HG03520 (cell line): ENCODE measurements around the gene TCEAL5.
"Not testable (repeated sequence)": the region's sequence is repeated elsewhere in the genome, so short reads cannot be mapped to it uniquely, and the experiment has no call there.

Experiments
- ATAC-seq: cut with Tn5 transposase; IDR thresholded peaks from one replicate; pipeline ENCODE4 v1.9.1; 2021; ENCODE audit warnings: mild to moderate bottlenecking, moderate library complexity; ENCODE audit not compliant: unreplicated experiment

Gene TCEAL5

DNA sequence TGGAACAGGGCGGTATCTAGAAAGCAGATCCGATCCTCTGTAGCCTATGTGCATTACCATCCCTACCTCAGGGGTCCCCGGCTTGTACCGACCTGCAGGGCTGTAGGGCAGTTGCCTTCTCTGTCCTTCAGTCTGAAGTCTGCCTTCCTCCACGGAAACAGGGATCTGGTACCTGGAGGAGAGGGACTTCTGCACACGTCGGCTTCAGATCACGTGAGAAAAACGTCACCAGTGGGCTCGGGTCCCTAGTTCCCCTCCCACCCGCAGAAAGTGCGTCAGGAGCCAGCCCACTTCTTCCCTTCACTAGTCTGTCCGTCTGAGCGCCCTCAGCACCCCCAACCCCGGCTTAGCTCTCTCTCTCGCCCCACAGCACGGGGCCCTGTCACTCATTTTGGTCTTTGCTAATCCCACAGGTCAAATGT is at the start of gene TCEAL5:
TSS of gene TCEAL5 (minus strand) at position 170 of the 422 bp plus-strand sequence. CDS start 2,187 bp downstream, outside the sequence.
- ATAC-seq: no peak

- ATAC-seq: no peak
These were observed 34.8 kb upstream of the TCEAL5 start for GRCh38 chrX:103311399-103311780.

DNA sequence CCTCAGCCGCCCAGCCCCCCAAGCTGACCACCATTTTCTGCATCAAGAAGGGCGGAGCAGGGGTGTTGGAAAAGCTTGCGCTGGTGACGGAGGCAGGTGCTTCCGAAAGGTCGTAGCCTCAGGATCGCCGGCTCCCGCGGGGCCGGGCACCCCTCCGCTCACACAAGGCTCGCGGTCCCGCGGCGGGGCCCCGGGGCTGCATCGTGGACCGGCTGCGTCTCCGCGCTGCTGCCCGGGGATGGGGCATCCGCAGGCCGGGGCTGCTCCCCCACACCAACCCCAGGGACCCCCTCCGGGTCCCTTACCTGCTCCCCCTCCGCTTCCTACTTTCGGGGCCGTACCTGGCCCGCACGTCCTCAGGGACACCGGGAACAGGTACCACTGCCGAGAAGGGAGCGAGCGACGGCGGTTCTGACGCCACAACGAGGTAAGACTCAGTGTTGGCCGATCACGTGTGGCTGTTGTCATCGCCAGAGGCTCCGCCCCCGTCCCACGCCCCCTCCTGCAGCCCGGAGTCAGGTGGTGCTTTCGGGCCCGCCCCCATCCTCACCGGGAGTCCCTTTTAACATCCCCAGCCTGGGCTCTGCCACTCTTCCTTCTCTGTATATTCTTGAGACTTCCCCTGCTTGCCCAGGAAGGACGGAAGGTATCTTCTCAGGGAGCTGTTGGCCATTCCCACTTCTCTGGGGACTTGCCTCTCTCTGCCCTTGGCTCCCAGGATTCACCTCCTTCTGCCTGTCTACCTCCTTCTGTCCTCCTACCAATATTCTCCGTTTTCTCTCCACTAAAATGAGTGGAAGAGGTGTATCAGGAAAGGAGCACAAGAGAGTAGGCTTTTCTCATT is 34.2 kb upstream of the TCEAL5 start, which contains the start of gene BEX2:
TSS of gene BEX2 (minus strand) at position 436 of the 844 bp plus-strand sequence. CDS start 1,014 bp downstream, outside the sequence.
- ATAC-seq: peak; percentile 96

DNA sequence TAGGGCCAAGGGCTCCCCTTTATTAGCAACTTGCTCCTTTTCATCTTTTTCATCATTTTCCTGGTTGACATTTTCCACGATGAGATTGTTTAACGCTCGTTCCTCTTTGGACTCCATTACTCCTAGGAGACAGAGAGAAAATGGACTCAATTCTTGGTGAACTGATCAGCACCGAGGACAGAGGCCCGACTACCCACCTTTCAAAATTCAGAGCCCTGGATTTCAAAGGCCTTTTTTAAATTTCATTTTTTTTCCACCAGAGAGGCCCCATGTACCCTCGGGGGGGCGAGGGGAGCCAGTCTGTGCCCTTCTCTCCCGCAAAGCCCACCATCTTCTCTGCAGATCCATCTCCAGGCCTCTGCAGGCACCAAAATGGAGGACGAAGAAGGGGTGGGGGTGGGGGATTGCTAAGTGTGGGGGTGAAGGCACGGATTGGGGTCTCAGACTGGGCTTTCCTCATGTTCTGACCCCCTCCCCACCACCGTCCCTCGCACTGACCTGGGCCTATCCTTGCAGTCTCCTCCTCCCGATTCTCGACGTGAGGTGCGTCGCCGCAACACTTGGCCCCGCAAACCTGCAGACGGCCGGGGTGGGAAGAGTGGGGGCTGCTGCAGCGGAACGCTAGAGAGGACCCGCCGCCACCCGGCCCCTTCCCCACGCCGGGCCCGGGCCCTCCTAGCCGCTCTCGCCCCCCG is 33.5 kb upstream of the TCEAL5 start:
- ATAC-seq: no peak

DNA sequence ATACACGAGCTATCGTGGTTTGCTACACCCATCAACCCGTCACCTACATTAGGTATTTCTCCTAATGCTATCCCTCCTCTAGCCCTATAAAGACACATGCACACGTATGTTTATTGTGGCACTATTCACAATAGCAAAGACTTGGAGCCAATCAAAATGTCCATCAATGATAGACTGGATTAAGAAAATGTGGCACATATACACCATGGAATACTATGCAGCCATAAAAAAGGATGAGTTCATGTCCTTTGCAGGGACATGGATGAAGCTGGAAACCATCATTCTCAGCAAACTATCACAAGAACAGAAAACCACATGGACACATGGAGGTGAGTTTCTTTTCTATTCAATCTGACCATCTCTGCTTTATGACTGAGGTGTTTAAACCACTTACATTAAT is 29.1 kb upstream of the TCEAL5 start:
- ATAC-seq: not testable (repeated sequence)

DNA sequence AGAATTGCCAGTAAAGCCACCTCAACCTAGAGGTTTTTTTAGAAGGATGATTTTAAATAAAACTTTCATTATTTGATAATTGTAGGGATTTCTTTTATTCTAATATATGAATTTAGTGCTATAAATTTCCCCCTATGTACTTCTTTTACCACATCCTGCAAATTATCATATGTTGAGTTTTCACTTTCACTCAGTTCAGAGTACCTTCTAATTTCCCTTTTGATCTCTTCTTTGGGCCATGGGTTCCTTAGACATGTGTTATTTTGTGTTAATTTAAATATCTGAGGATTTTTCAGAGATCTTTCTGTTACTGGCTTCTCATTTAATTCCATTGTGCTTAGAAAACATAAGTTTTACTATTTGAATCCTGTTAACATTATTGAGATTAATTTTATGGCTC is 28.2 kb upstream of the TCEAL5 start:
- no peak for ATAC-seq

DNA sequence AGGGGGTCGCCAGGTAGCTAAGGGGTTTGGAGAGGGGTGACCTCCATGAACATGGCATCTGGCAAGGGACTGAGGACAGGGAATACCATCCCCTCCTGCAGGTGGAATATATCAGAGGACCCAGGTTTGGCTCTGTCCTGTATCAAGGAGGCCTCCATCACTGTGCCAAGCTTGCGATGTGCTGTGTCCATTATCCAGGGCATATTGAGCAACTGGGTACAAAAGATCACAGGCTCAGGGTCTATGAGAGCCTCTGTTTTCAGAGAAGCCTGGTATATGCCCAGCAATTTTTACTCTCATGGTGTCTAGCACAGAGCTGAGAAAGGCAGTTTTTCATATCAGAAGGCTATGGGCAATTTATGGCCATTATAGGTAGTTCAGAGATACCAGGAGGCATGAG is 16.6 kb upstream of the TCEAL5 start:
- ATAC-seq: no peak

- ATAC-seq: no peak
These were observed 3.1 kb upstream of the TCEAL5 start for GRCh38 chrX:103279624-103280023.

- ATAC-seq: no peak
These were observed 493 bp downstream of the TCEAL5 start for GRCh38 chrX:103275947-103276567.

DNA sequence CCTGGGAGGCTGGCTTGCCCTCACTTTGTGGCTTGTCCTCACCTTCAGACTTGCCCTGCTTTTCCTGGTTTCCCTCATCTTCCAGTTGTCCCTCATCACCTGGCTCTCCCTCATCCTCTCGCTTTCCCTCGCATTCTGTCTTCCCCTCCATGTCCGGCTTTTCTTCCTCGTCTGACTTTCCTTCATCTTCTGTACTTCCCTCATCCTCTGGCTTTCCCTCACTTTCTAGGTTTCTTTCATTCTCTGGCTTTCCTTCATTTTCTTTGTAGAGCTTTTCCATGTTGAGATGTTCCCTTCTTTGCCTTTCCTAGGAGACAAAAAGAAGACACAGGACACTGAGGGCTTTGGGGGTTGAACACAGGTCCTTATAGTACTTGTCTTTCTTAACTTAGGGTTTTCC is 2.3 kb downstream of the TCEAL5 start:
- ATAC-seq: no peak

GRCh38 chrX:103258275-103258674 is 18.3 kb downstream of the TCEAL5 start:
- ATAC-seq: no peak

DNA sequence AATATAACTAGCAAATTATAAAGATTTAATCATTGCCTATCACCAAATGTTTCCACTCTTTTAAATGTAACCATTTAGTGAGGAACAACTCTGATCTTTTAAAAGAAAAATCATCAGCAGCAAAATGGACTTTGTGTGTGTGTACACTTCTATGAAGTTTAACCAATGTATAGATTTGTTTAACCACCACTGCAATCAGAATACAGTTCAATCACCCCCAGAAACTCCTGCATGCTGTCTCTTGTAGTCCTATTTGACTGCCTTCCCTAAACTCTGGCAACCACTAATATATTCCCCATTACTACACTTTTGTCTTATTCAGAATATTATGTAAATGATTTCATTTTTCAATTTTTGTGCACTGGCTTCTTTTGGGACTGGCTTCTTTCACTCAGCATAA is 19.9 kb downstream of the TCEAL5 start:
- ATAC-seq: no peak

DNA sequence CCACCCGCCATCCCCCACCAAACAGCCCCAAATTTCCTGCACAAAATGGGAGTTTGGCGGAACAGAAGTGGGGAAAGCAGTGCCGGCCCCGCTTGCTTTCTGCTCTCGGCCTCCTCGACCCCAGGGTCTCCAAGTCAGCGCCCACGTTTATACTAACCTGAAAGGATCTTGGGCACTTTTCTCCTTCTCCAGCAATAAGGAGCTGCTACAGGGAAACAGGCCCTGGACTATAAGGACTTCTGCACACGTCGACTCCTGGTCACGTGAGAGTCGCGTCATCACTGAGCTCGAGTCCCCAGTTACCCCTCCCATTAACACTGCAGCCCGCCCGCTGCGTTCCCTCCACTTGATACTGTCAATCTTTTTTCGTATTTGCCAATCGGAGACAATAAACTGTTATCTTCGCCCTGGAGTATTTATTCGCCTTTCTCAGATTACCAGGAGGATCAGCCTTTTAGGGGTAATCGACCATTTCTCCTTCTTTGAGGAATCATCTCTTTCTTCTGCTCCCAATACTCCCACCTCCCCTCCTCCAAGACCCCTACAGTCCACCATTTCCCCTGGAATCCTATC is 21.5 kb downstream of the TCEAL5 start, which contains the start of gene TCEAL8:
TSS of gene TCEAL8 (minus strand) at position 235 of the 573 bp plus-strand sequence. CDS start 1,176 bp downstream, outside the sequence.
- peak; percentile 94 for ATAC-seq

DNA sequence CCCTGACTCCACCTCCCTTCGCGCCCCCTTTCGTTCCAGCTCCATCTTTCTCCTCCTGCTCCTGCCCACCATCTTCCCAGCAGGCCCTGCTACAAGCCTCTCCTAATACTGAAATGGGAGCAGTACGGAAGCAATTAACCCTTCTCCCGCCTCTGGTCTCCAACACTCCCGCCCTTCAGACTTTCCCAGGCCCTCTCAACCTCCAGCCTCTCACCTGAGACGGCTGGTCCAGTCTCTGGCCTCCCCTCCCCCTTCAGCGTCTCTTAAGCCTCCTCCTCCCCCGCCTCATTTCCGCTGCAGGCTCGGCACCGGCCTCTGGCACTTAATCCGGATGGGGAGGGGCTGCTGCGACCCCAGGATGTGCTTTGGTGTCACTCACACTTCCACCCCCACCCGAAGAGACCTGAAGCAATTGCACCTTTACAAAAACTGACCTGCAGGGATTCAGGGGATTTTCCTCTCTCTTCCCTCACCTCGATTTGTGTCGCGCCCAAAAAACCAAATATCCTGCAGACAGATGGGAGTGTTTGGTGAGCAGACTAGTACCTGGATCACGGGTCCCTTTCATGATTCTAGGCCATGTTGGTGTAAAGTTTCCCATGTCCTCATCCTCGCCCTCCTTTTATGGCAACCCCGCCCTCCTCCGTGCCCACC is 22.3 kb downstream of the TCEAL5 start:
- peak; percentile 46 for ATAC-seq

GRCh38 chrX:103253608-103254007 is 22.9 kb downstream of the TCEAL5 start:
- ATAC-seq: no peak

- no peak for ATAC-seq
These were observed 25.6 kb downstream of the TCEAL5 start for GRCh38 chrX:103250977-103251376.

DNA sequence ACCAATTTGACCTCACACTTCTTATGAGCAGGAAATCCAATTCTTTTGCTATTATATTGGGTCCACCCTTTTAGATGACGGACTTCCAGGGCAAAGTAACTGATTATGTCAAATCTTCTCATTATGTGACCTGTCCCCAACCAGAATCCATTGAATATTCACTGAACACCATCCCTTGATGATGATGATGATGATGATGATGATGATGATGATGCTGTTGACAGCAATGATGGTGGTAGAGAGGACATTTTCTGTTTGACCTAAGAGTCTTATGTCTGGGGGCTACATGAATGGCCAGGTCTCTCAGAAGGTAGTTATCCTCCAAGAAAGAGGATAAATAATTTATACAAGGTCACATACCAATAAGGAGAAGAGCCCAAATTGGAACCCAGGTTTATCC is 26.7 kb downstream of the TCEAL5 start:
- no peak for ATAC-seq

GRCh38 chrX:103248553-103248952 is 28.0 kb downstream of the TCEAL5 start:
- no peak for ATAC-seq

GRCh38 chrX:103240155-103240554 is 36.4 kb downstream of the TCEAL5 start:
- ATAC-seq: no peak

DNA sequence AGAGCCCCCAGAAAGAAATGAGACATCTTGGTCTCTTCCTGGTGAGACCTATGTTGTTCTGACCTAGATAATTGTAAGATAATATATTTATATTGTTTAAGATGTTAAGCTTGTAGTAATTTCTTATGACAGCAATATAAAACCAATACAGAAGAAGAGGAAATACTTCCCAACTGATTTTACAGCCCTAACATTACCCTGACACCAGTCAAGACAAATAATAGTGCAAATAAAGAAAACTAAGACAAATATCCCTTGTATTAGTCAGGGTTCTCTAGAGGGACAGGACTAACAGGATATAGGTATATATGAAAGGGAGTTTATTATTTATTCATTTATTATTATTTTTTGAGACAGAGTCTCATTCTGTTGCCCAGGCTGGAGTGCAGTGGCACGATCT is 40.3 kb downstream of the TCEAL5 start:
- ATAC-seq: no peak

GRCh38 chrX:103235608-103236007 is 40.9 kb downstream of the TCEAL5 start:
- ATAC-seq: not testable (repeated sequence)
